Nephron progenitor cell (in vitro differentiated cells): Measurements from ENCODE around the gene AGAP1.

ENCODE experiments used
- DNase-seq: peaks from one replicate; pipeline ENCODE4 v3.0.0; 2021
- H3K27ac Mint-ChIP-seq: 2 replicates; pipeline ENCODE4 v1.8.0; 2021; ENCODE audit warnings: mild to moderate bottlenecking, moderate library complexity, mixed read lengths
- H3K27me3 Mint-ChIP-seq: 2 replicates; pipeline ENCODE4 v1.8.0; 2021; ENCODE audit warnings: mild to moderate bottlenecking, low read depth, mixed read lengths; ENCODE audit not compliant: poor library complexity
- H3K36me3 Mint-ChIP-seq: 2 replicates; pipeline ENCODE4 v1.8.0; 2021; ENCODE audit warnings: low read depth, mixed read lengths
- H3K4me1 Mint-ChIP-seq: 2 replicates; pipeline ENCODE4 v1.8.0; 2021; ENCODE audit warnings: mixed read lengths
- H3K4me3 Mint-ChIP-seq: 2 replicates; pipeline ENCODE4 v1.8.0; 2021; ENCODE audit warnings: mild to moderate bottlenecking, moderate library complexity, mixed read lengths
- H3K9me3 Mint-ChIP-seq: 2 replicates; pipeline ENCODE4 v1.8.0; 2021; ENCODE audit warnings: mild to moderate bottlenecking, moderate library complexity, mixed read lengths
- CTCF ChIP-seq: fragments of 200-600 bp; sonication (generic); IDR thresholded peaks from 2 replicates; pipeline ENCODE4 v1.5.0; 2021; ENCODE audit warnings: antibody characterized with exemption

AGAP1 gene

GRCh38 chr2:236177604-236177966, 683.7 kb downstream of the AGAP1 start:
- TF ChIP-seq CTCF: no peak
- Mint-ChIP-seq H3K27ac (no peak overlapping the region), H3K9me3 (no peaks in the 10 kb centered on the region), H3K27me3 (peaks cover 50% of the 10 kb centered on the region), H3K4me1 (peaks cover 49% of the 10 kb centered on the region), H3K36me3 (no peaks in the 10 kb centered on the region), H3K4me3 (peak overlapping the region; percentile 54)
- DNase-seq: peak; percentile 72

GRCh38 chr2:236177967-236178889, 684.4 kb downstream of the AGAP1 start:
- peak; percentile 89 for DNase-seq
- H3K9me3 Mint-ChIP-seq: no peaks in the 10 kb centered on the region
- peak; percentile 82 for TF ChIP-seq CTCF
- peak overlapping the region; percentile 87 for H3K4me3 Mint-ChIP-seq
- no peaks in the 10 kb centered on the region for H3K36me3 Mint-ChIP-seq
- peaks cover 49% of the 10 kb centered on the region for H3K4me1 Mint-ChIP-seq
- H3K27me3 Mint-ChIP-seq: peaks cover 43% of the 10 kb centered on the region
- H3K27ac Mint-ChIP-seq: no peak overlapping the region

- peaks cover 46% of the 10 kb centered on the region for H3K4me1 Mint-ChIP-seq
- H3K36me3 Mint-ChIP-seq: peaks cover 6% of the 10 kb centered on the region
- peaks cover 37% of the 10 kb centered on the region for H3K27me3 Mint-ChIP-seq
Observed at GRCh38 chr2:236178890-236179235, 685.0 kb downstream of the AGAP1 start.

GRCh38 chr2:236179236-236180075, 685.6 kb downstream of the AGAP1 start:
- Mint-ChIP-seq H3K4me3 (peak overlapping the region; percentile 87), H3K9me3 (peaks cover 8% of the 10 kb centered on the region), H3K27me3 (peaks cover 31% of the 10 kb centered on the region), H3K4me1 (peaks cover 40% of the 10 kb centered on the region), H3K27ac (no peak overlapping the region), H3K36me3 (peaks cover 12% of the 10 kb centered on the region)
- DNase-seq: no peak
- no peak for TF ChIP-seq CTCF

More at GRCh38 chr2:236178890-236179235, 685.0 kb downstream of the AGAP1 start:
- Mint-ChIP-seq H3K9me3 (peaks cover 3% of the 10 kb centered on the region), H3K27ac (no peak overlapping the region), H3K4me3 (peak overlapping the region; percentile 87)
- TF ChIP-seq CTCF: no peak
- no peak for DNase-seq

GRCh38 chr2:236180076-236180816, 686.4 kb downstream of the AGAP1 start:
- DNase-seq: no peak
- Mint-ChIP-seq H3K9me3 (peaks cover 9% of the 10 kb centered on the region), H3K27me3 (peaks cover 26% of the 10 kb centered on the region), H3K4me1 (peaks cover 32% of the 10 kb centered on the region), H3K4me3 (peak overlapping the region; percentile 80), H3K27ac (no peak overlapping the region), H3K36me3 (peaks cover 20% of the 10 kb centered on the region)
- no peak for TF ChIP-seq CTCF
